Measurements from ENCODE around the gene CEACAM5.
"Not testable (repeated sequence)": the region's sequence is repeated elsewhere in the genome, so short reads cannot be mapped to it uniquely, and the experiment has no call there.

The CEACAM5 gene

DNA sequence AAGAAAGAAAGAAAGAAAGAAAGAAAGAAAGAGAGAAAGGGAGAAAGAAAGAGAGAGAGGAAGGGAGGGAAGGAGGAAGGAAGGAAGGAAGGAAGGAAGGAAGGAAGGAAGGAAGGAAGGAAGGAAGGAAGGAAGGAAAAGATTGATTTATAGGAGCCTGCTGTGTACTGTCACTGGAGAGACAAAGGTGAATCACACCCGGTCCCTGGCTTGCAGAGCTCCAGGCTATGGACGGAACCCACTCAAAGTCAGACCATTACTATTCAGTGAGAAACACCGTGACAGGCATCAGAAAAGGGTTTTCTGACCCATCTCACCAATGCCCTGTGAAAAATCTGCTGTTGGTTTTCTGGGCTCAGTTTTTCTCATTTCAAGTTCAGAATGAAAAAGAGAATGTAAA lies 39.6 kb downstream of the CEACAM5 start:
- peaks cover 21% of the 10 kb centered on the region for H3K27me3 ChIP-seq (ENCODE audit: control insufficient read depth, insufficient read depth, low read length)
- no peaks in the 10 kb centered on the region for H3K36me3 ChIP-seq (ENCODE audit: control insufficient read depth, insufficient read depth, low read length)
- H3K9me3 ChIP-seq (ENCODE audit: control insufficient read depth, insufficient read depth, low read length) = no peaks in the 10 kb centered on the region
- no peak overlapping the region for H3K4me3 ChIP-seq (ENCODE audit: low read depth, low read length)
- H3K4me1 ChIP-seq (ENCODE audit: control insufficient read depth, insufficient read depth, low read length) = no peaks in the 10 kb centered on the region
- no peak overlapping the region for H3K9ac ChIP-seq (ENCODE audit: low read depth, low read length)

DNA sequence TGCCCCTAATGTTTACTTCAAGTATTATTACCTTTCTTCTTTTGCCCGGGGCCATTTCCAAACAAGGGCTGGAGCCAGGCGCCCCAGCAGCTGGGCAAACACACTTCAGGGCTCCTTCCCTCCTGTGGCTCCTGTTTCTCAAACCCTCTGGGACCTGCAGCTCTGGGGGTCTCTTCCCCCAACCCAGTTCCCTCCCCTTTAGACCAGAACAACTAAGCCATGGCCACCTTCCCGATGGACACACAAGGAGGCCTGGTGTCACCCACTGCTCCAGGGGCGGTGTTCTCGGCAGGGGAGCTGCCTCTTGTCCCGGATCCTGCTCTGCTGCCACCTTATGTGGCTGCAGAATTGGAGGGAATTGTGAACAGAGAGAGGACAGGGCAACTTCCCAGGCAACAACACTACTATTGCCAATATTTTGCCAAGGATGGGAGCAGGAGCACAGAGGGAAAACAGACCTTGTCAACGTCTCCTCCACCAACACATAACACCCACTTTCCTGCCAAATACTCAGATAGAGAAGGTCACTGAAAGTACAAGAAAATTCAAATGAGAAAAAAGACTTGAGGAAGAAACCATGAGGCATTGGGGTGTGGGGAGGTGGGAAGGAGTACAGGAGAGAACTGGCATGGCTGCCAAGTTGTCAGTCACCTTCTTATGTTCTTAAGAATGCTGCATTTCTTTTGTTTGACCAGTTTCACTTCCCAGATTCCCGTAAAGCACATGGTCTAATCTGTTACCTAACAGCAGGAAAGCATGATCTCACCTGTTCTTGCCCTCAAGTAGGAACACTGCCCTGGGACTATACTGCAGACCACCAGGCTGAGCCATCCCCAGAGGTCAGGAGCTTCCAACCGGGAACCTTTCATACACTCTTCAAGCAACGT lies 42.1 kb downstream of the CEACAM5 start:
- not testable (repeated sequence) for H3K9me3 ChIP-seq (ENCODE audit: control insufficient read depth, insufficient read depth, low read length); H3K4me3 ChIP-seq (ENCODE audit: low read depth, low read length); H3K4me1 ChIP-seq (ENCODE audit: control insufficient read depth, insufficient read depth, low read length); H3K9ac ChIP-seq (ENCODE audit: low read depth, low read length); H3K36me3 ChIP-seq (ENCODE audit: control insufficient read depth, insufficient read depth, low read length)
- peaks cover 21% of the 10 kb centered on the region for H3K27me3 ChIP-seq (ENCODE audit: control insufficient read depth, insufficient read depth, low read length)

DNA sequence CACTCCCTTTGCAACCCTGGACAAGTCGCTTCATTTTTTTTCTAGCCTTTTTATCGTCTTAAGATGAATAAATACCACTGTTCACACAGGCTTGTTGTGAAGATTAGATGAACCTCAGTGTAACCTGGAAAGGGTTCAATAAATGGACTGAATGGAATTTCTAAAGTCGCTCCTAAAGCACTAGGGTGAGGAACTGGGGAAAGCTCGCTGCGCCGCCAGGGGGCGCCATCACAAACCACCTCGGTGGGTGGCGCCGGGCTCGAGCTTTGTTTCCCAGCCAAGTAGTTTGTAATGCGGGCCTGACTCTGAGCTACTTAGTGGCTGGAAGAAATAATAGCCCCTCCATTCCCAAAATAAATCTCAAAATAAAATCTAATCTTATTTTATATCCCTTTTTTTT lies 44.7 kb downstream of the CEACAM5 start:
- peaks cover 2% of the 10 kb centered on the region for H3K27me3 ChIP-seq (ENCODE audit: control insufficient read depth, insufficient read depth, low read length)

DNA sequence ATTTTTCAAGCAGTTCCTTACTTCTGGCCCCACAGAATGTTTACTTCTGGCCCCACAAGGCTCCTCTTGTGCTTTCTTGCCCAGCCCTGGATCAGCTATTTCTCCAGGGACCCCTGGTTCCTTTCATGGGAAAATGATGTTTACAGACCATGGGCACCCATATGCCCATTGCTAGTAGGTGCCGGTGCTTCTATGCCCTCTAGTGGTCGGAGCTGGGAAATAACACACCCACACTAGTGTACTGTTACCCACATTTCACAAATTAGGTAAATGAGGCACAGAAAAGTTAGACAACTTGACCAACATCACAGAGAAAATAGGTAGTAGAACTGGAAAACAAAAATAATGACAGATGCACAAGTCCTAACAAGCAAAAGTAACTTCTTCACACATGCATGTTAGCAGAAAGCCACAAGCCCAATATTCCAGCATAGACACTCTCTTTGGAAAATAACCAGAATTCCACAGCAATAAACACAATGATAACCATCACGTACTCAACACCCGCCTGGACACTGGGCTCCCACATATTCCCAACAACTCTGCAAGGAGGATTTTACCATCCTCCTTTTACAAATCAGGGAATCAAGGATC lies 45.6 kb downstream of the CEACAM5 start:
- H3K9ac ChIP-seq (ENCODE audit: low read depth, low read length) = no peak overlapping the region
- H3K27me3 ChIP-seq (ENCODE audit: control insufficient read depth, insufficient read depth, low read length) = no peaks in the 10 kb centered on the region
- H3K9me3 ChIP-seq (ENCODE audit: control insufficient read depth, insufficient read depth, low read length) = no peaks in the 10 kb centered on the region
- H3K4me3 ChIP-seq (ENCODE audit: low read depth, low read length) = no peak overlapping the region
- no peaks in the 10 kb centered on the region for H3K36me3 ChIP-seq (ENCODE audit: control insufficient read depth, insufficient read depth, low read length)
- H3K4me1 ChIP-seq (ENCODE audit: control insufficient read depth, insufficient read depth, low read length) = no peaks in the 10 kb centered on the region

More for the DNA sequence above, 44.7 kb downstream of the CEACAM5 start:
- Histone ChIP-seq H3K9ac (ENCODE audit: low read depth, low read length) (no peak overlapping the region), H3K4me1 (ENCODE audit: control insufficient read depth, insufficient read depth, low read length) (no peaks in the 10 kb centered on the region), H3K4me3 (ENCODE audit: low read depth, low read length) (no peak overlapping the region), H3K36me3 (ENCODE audit: control insufficient read depth, insufficient read depth, low read length) (no peaks in the 10 kb centered on the region), H3K9me3 (ENCODE audit: control insufficient read depth, insufficient read depth, low read length) (no peaks in the 10 kb centered on the region)

DNA sequence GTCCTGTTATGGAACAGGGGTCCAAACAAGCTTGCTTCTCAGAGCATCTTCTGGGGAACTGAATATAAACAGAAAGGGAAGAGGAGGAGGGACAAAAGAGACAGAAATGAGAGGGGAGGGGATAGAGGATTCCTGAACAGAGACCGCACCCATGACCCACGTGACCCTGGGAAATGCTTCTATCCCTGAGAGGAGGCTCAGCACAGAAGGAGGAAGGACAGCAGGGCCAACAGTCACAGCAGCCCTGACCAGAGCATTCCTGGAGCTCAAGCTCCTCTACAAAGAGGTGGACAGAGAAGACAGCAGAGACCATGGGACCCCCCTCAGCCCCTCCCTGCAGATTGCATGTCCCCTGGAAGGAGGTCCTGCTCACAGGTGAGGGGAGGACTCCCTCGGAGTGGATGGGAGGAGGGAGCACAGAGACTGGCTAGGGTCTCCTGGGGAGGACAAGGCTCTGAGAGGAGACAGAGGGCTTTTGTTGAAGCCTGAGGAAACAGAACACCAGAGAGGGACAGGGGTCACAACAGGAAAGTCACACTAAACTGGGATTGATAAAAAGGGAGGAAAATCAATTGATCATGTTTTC lies 47.0 kb downstream of the CEACAM5 start, which contains the start of gene CEACAM6:
Gene CEACAM6, plus strand, starts transcription at position 203 of the 586 bp plus-strand sequence. Its CDS starts 109 bp downstream, at position 312.
- Histone ChIP-seq H3K4me1 (ENCODE audit: control insufficient read depth, insufficient read depth, low read length) (no peaks in the 10 kb centered on the region), H3K27me3 (ENCODE audit: control insufficient read depth, insufficient read depth, low read length) (no peaks in the 10 kb centered on the region)

DNA sequence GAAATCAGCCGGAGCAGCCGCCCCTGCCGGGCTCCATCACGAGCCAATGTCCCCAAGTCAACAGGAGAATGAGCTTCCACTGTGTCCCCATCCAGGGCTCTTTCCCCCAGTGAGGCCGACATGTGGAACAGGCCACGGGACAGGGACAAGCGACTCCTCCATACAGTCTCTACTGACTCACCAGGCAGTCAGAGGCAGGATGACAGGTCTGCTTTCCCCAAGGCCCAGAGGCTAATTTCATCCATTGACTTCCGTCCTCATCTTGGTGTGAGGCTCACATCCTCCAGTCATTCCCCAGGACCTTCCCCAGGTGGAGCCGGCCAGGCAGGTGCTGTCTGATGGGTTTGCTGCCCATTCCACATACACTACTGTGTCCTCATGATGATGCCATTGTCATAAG lies 50.4 kb downstream of the CEACAM5 start:
- no peak overlapping the region for H3K4me3 ChIP-seq (ENCODE audit: low read depth, low read length)
- no peak overlapping the region for H3K9ac ChIP-seq (ENCODE audit: low read depth, low read length)
- H3K9me3 ChIP-seq (ENCODE audit: control insufficient read depth, insufficient read depth, low read length) = no peaks in the 10 kb centered on the region
- H3K4me1 ChIP-seq (ENCODE audit: control insufficient read depth, insufficient read depth, low read length) = no peaks in the 10 kb centered on the region
- peaks cover 11% of the 10 kb centered on the region for H3K27me3 ChIP-seq (ENCODE audit: control insufficient read depth, insufficient read depth, low read length)
- H3K36me3 ChIP-seq (ENCODE audit: control insufficient read depth, insufficient read depth, low read length) = no peaks in the 10 kb centered on the region

More for the DNA sequence above, 47.0 kb downstream of the CEACAM5 start, which contains the start of gene CEACAM6:
- Histone ChIP-seq H3K4me3 (ENCODE audit: low read depth, low read length) (no peak within 1 kb of the TSS), H3K9ac (ENCODE audit: low read depth, low read length) (no peak within 1 kb of the TSS), H3K9me3 (ENCODE audit: control insufficient read depth, insufficient read depth, low read length) (no peaks in the 10 kb centered on the region), H3K36me3 (ENCODE audit: control insufficient read depth, insufficient read depth, low read length) (no peaks in the 10 kb centered on the region)

DNA sequence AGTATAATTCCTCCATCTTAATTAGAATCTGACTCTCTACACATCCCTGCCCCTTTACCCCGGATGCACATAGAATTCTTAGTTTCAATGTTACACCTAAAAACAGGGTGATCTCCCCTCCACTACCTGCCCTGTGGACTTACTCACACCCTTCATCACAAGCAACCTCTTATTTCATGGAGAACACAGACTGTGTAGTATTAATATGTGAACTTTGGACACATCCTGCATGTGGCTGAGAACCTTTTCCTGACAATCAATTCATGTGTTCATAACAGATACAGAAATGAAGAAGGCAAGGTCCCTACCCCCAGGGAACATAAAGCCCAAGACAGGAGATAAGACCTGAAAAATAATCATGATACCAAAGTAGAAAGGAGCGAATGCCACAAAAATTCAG lies 58.7 kb downstream of the CEACAM5 start:
- no peaks in the 10 kb centered on the region for H3K9me3 ChIP-seq (ENCODE audit: control insufficient read depth, insufficient read depth, low read length)
- H3K27me3 ChIP-seq (ENCODE audit: control insufficient read depth, insufficient read depth, low read length) = peaks cover 6% of the 10 kb centered on the region
- H3K4me1 ChIP-seq (ENCODE audit: control insufficient read depth, insufficient read depth, low read length) = no peaks in the 10 kb centered on the region
- H3K36me3 ChIP-seq (ENCODE audit: control insufficient read depth, insufficient read depth, low read length) = no peaks in the 10 kb centered on the region
- H3K9ac ChIP-seq (ENCODE audit: low read depth, low read length) = no peak overlapping the region
- no peak overlapping the region for H3K4me3 ChIP-seq (ENCODE audit: low read depth, low read length)

DNA sequence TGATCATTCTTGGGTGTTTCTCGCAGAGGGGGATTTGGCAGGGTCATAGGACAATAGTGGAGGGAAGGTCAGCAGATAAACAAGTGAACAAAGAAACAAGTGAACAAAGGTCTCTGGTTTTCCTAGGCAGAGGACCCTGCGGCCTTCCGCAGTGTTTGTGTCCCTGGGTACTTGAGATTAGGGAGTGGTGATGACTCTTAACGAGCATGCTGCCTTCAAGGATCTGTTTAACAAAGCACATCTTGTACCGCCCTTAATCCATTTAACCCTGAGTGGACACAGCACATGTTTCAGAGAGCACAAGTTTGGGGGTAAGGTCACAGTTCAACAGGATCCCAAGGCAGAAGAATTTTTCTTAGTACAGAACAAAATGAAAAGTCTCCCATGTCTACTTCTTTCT lies 59.7 kb downstream of the CEACAM5 start:
- H3K9ac ChIP-seq (ENCODE audit: low read depth, low read length); H3K4me3 ChIP-seq (ENCODE audit: low read depth, low read length); H3K4me1 ChIP-seq (ENCODE audit: control insufficient read depth, insufficient read depth, low read length); H3K27me3 ChIP-seq (ENCODE audit: control insufficient read depth, insufficient read depth, low read length); H3K36me3 ChIP-seq (ENCODE audit: control insufficient read depth, insufficient read depth, low read length); H3K9me3 ChIP-seq (ENCODE audit: control insufficient read depth, insufficient read depth, low read length): not testable (repeated sequence)

DNA sequence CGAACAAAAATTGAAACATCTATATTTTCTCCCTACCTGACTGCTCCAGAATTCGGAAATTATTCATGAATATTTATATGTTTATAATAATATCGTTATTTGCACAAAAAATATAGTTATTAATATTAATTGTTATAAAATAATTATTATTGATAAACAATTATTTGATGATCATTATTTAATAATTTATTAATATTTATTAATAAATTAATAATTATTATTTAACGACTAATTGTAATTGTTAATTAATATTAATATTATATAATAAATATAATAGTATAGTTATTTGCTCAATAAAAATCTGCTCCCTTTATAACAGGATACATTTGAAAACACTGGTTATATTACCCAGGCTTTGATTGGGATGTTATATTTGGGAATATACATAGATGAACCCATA lies 61.2 kb downstream of the CEACAM5 start:
- Histone ChIP-seq H3K9ac (ENCODE audit: low read depth, low read length) (no peak overlapping the region), H3K27me3 (ENCODE audit: control insufficient read depth, insufficient read depth, low read length) (no peaks in the 10 kb centered on the region), H3K9me3 (ENCODE audit: control insufficient read depth, insufficient read depth, low read length) (no peaks in the 10 kb centered on the region), H3K4me1 (ENCODE audit: control insufficient read depth, insufficient read depth, low read length) (no peaks in the 10 kb centered on the region), H3K36me3 (ENCODE audit: control insufficient read depth, insufficient read depth, low read length) (no peaks in the 10 kb centered on the region), H3K4me3 (ENCODE audit: low read depth, low read length) (no peak overlapping the region)

DNA sequence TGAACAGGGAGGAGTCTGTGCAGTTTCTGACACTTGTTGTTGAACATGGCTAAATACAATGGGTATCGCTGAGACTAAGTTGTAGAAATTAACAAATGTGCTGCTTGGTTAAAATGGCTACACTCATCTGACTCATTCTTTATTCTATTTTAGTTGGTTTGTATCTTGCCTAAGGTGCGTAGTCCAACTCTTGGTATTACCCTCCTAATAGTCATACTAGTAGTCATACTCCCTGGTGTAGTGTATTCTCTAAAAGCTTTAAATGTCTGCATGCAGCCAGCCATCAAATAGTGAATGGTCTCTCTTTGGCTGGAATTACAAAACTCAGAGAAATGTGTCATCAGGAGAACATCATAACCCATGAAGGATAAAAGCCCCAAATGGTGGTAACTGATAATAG lies 63.0 kb downstream of the CEACAM5 start:
- H3K4me1 ChIP-seq (ENCODE audit: control insufficient read depth, insufficient read depth, low read length) = peaks cover under 1% of the 10 kb centered on the region
- H3K4me3 ChIP-seq (ENCODE audit: low read depth, low read length) = no peak overlapping the region
- H3K9ac ChIP-seq (ENCODE audit: low read depth, low read length) = no peak overlapping the region
- H3K9me3 ChIP-seq (ENCODE audit: control insufficient read depth, insufficient read depth, low read length) = no peaks in the 10 kb centered on the region
- no peaks in the 10 kb centered on the region for H3K36me3 ChIP-seq (ENCODE audit: control insufficient read depth, insufficient read depth, low read length)
- no peaks in the 10 kb centered on the region for H3K27me3 ChIP-seq (ENCODE audit: control insufficient read depth, insufficient read depth, low read length)

DNA sequence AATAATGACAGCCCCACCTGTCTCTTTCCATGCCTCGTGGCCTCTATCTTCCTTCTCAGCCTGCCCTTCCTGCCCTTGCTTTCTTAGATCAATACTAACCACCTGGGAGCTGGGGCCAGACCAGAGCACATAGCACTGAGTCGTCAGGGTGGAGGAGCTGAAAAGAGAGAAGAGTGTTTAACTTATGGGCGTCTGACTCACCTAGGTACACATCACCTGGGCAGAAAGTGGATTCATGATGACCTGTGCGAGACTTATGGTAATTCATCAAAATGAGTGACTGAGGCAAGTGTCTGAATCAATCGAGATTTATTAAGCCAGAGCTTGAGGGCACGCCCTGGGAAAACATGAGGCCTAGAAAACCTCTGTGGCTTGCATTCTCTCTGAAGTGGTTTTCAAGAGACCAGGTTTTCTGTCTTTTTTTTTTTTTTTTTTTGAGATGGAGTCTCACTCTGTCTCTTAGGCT lies 66.1 kb downstream of the CEACAM5 start:
- no peaks in the 10 kb centered on the region for H3K27me3 ChIP-seq (ENCODE audit: control insufficient read depth, insufficient read depth, low read length)
- H3K4me3 ChIP-seq (ENCODE audit: low read depth, low read length) = no peak overlapping the region
- H3K36me3 ChIP-seq (ENCODE audit: control insufficient read depth, insufficient read depth, low read length) = no peaks in the 10 kb centered on the region
- no peaks in the 10 kb centered on the region for H3K9me3 ChIP-seq (ENCODE audit: control insufficient read depth, insufficient read depth, low read length)
- H3K9ac ChIP-seq (ENCODE audit: low read depth, low read length) = no peak overlapping the region
- H3K4me1 ChIP-seq (ENCODE audit: control insufficient read depth, insufficient read depth, low read length) = peaks cover 3% of the 10 kb centered on the region
